Ovary (tissue), 9 donors: Measurements from ENCODE around the gene ULBP1. TPM values are rescaled to one million over a fixed set of nuclear protein-coding genes. Genes with fewer than 3 reads are reported as not detected.
"Not testable (repeated sequence)": the region's sequence is repeated elsewhere in the genome, so short reads cannot be mapped to it uniquely, and the experiment has no call there.

Experiments
- DNase-seq, 5 donors: peaks; one replicate each; pipeline ENCODE4 v3.0.0-alpha.2; 2019 to 2020
- H3K27ac ChIP-seq, 2 donors: fragments of 200-600 bp; one replicate each; pipeline versions ENCODE4 v1.5.1 to v1.8.0; 2019 to 2022
- H3K27me3 ChIP-seq: fragments of 200-600 bp; one replicate; pipeline ENCODE4 v1.8.0; 2022
- H3K36me3 ChIP-seq: fragments of 200-600 bp; sonication (generic); one replicate; pipeline ENCODE4 v1.5.1; 2019
- H3K4me1 ChIP-seq: one replicate; pipeline ENCODE4 v1.8.1; 2013; ENCODE audit warnings: mild to moderate bottlenecking, moderate library complexity; ENCODE audit not compliant: insufficient read depth
- H3K4me3 ChIP-seq: fragments of 200-600 bp; sonication (generic); one replicate; pipeline ENCODE4 v1.5.1; 2017
- H3K9me3 ChIP-seq, 2 donors: fragments of 200-600 bp in 1 of 2; sonication (generic) in 1 of 2; one replicate each; pipeline versions ENCODE4 v1.5.1 to v1.8.1; 2013 to 2019; ENCODE audit warnings: mild to moderate bottlenecking in 1 of 2, moderate library complexity in 1 of 2
- CTCF ChIP-seq, 3 donors: fragments of 450-650 bp in 2 of 3; fragments of 200-600 bp in 1 of 3; IDR thresholded peaks; one replicate each; pipeline versions ENCODE4 v1.5.1 to v1.8.0; 2016 to 2022; ENCODE audit warnings: antibody characterized with exemption in 3 of 3, mild to moderate bottlenecking in 1 of 3
- EP300 ChIP-seq: sonication (generic); formaldehyde crosslinking; IDR thresholded peaks from one replicate; pipeline ENCODE4 v1.6.1; 2017; ENCODE audit warnings: antibody characterized with exemption
- POLR2A ChIP-seq: fragments of 450-650 bp; IDR thresholded peaks from one replicate; pipeline ENCODE4 v1.6.1; 2017; ENCODE audit warnings: antibody characterized with exemption, mild to moderate bottlenecking, moderate library complexity
- WGBS, 3 donors: extraction: QIAGEN DNeasy Blood & Tissue Kit in 1 of 3; methylation state at CpG; one replicate each; pipeline versions ENCODE4 v1.1.5 to v1.1.7; 2013 to 2017; 5-methylcytosine and 5-hydroxymethylcytosine counted together
- intact Hi-C, 4 donors: fragments of 100-400 bp; cut with DNase I; formaldehyde crosslinking; loops; one replicate each; pipeline versions ENCODE4 v1.11.0 to v1.15.1; 2022 to 2023
- polyA plus RNA-seq, 2 donors: library from polyadenylated mRNA; stranded (reverse); fragments of 200-250 nt in 1 of 2; fragments of 350-450 nt in 1 of 2; fragmentation: Illumina TruSeq in 1 of 2; extraction: RNeasy Lipid Tissue Mini Kit (QIAGEN cat#74804) in 1 of 2; gene quantifications; one replicate each; pipeline ENCODE4 v1.2.3, GENCODE V29; 2013 to 2014
- total RNA-seq, 7 donors: library from RNA; depleted of rRNA in 2 of 7; stranded (reverse); fragments of >200 nt in 2 of 7; fragmentation: NEBNext Ultra II Directional in 3 of 7; extraction: Animal tissue kit (Norgen Biotek cat#: 25700) in 3 of 7; gene quantifications; one replicate each; pipeline versions ENCODE4 v1.1.0 to v1.2.4, GENCODE V29; 2016 to 2023
- donor health status: DM: no; HTN: no; CAD: no; lungs with moderate emphysema.
- donor health status: DM: no; HTN: no; CAD: no.
- donor health status: Bipolar disorder and iron deficiency.
- donor health status: DM: yes; HTN: yes; CAD: no.
- donor health status: DM: no; HTN: no; CAD: no.
- donor health status: DM: yes; HTN: yes; CAD: no.

ULBP1 gene
- total and polyA plus RNA-seq, 9 donors = 0.02 to 7.7 (median 0.09) TPM; not detected in 3

GRCh38 chr6:149969635-149970034 is 5.9 kb downstream of the ULBP1 start:
- no peak for DNase-seq
- 71 to 90% (median 73%) methylated on average over 2 of the region's 2 CpGs for WGBS, 3 donors
- intact Hi-C loops = no loop called here

DNA sequence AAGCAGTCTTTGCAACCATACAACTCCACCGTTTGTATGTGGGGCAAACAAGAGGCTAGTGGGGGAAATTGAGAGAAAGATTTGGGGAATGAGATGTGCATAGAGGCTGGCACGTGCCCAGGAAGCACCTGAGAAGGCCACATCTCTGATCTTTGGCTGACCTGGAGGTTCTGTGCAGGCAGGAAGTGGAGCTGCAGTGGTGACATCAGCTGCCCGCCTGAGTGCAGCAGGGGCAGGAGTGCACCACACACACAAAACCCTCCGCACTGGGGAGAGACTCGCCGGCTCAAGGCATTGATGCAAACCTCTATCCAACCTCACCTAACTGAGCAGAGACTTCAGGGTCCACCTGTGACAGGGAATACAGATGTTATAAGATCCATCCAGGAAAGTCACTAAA is 10.7 kb downstream of the ULBP1 start:
- not testable (repeated sequence) for H3K4me1 ChIP-seq, H3K27me3 ChIP-seq
- WGBS, 3 donors = 57 to 68% (median 66%) methylated on average over 6 of the region's 6 CpGs

More at GRCh38 chr6:149969635-149970034, 5.9 kb downstream of the ULBP1 start:
- no peak for TF ChIP-seq EP300
- no peak for TF ChIP-seq CTCF (IDR thresholded peaks at IDR 0.05)
- TF ChIP-seq POLR2A = no peak
- H3K4me1 ChIP-seq = peaks cover 4% of the 10 kb centered on the region
- H3K27ac ChIP-seq = no peak overlapping the region
- no peak overlapping the region for H3K4me3 ChIP-seq
- H3K36me3 ChIP-seq = no peaks in the 10 kb centered on the region
- H3K9me3 ChIP-seq = no peaks in the 10 kb centered on the region
- no peaks in the 10 kb centered on the region for H3K27me3 ChIP-seq

DNA sequence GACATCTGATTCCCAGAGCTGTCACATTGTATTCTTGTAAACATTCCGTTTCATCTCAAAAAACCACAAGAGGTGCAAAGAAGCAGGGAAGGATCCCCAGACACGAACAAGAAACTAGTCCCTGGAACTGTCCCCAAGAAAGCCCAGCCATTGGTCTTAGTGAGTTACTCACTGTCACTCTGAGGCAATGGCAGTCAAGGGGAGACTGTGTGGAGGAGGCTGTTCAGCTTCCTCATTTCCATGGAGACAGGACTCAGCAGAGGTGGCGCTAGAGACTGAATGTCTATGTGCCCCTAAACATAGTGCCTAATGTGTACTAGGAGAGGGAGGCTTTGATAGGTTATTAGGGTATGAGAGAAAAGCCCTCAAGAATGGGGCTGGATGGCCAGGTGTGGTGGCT is 11.1 kb downstream of the ULBP1 start:
- Histone ChIP-seq H3K4me1 (no peaks in the 10 kb centered on the region), H3K4me3 (no peak overlapping the region), H3K9me3 (no peaks in the 10 kb centered on the region), H3K27ac (no peak overlapping the region), H3K36me3 (no peaks in the 10 kb centered on the region), H3K27me3 (no peaks in the 10 kb centered on the region)
- DNase-seq = no peak
- intact Hi-C loops = no loop called here
- 39 to 58% (median 40%) methylated on average over 3 of the region's 3 CpGs for WGBS, 3 donors
- TF ChIP-seq CTCF (IDR thresholded peaks at IDR 0.05) = no peak
- TF ChIP-seq EP300 = no peak
- no peak for TF ChIP-seq POLR2A

More for the DNA sequence above, 10.7 kb downstream of the ULBP1 start:
- H3K9me3 ChIP-seq, DNase-seq, H3K36me3 ChIP-seq, H3K27ac ChIP-seq, intact Hi-C loops, H3K4me3 ChIP-seq: not testable (repeated sequence)

- Histone ChIP-seq H3K4me1 (no peaks in the 10 kb centered on the region), H3K9me3 (no peaks in the 10 kb centered on the region), H3K27me3 (no peaks in the 10 kb centered on the region), H3K27ac (no peak overlapping the region), H3K36me3 (no peaks in the 10 kb centered on the region), H3K4me3 (no peak overlapping the region)
- intact Hi-C loops = no loop called here
- no peak for DNase-seq
- TF ChIP-seq POLR2A (no peak), EP300 (no peak), CTCF (IDR thresholded peaks at IDR 0.05) (no peak)
Measured at GRCh38 chr6:149975400-149975799, 11.7 kb downstream of the ULBP1 start.

DNA sequence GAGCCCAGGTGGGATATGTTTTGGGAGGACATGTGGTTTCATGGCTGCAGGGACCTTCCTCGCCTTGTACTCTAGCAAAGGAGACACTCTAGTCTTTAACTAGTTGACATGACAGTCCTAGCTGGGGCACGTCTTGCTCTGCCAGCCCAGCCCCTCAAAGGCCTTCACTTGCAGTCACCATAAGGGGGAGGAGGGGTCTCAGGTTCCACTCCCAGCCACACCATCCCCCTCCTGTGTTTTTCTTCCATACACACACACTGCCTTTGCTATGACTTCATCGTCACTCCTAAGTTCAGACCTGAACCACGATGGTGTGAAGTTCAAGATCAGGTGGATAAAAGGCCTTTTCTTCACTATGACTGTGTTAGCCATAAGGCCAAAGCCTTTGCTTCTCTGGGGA is 13.5 kb downstream of the ULBP1 start:
- Histone ChIP-seq H3K4me3 (no peak overlapping the region), H3K27ac (no peak overlapping the region), H3K27me3 (no peaks in the 10 kb centered on the region), H3K9me3 (no peaks in the 10 kb centered on the region), H3K36me3 (no peaks in the 10 kb centered on the region), H3K4me1 (no peaks in the 10 kb centered on the region)
- no peak for TF ChIP-seq CTCF (IDR thresholded peaks at IDR 0.05)
- TF ChIP-seq EP300 = no peak
- no peak for TF ChIP-seq POLR2A
- WGBS, 3 donors = 69 to 73% (median 70%) methylated on average over 4 of the region's 4 CpGs
- intact Hi-C loops = no loop called here
- DNase-seq = no peak
